ENCODE measurements around the gene TLL1. TPM values are rescaled to one million over a fixed set of nuclear protein-coding genes. Genes with fewer than 3 reads are reported as not detected.
A peak's percentile ranks its signal among the peaks of the same experiment; 100 is the strongest.

Gene TLL1
- total and polyA plus RNA-seq, 8 donors = 1.4 to 7.7 (median 3.9) TPM

DNA sequence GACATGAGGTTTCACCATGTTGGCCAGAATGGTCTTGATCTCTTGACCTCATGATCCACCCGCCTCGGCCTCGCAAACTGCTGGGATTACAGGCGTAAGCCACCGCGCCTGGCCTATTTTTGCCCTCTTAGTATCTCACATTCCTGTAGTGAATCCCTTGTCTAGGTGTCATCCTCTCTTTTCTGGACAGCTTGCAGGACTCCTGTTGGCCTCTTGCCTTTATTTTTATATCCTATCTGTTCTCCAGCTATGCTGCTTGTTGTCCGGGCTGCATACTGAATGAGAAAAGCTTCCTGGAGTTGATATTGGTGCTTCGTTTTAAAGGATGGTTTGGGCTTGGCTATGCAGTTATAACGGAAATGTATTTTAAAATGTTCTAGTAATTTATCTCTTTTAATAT is 148.6 kb downstream of the TLL1 start:
- TF ChIP-seq, protein P1, sequence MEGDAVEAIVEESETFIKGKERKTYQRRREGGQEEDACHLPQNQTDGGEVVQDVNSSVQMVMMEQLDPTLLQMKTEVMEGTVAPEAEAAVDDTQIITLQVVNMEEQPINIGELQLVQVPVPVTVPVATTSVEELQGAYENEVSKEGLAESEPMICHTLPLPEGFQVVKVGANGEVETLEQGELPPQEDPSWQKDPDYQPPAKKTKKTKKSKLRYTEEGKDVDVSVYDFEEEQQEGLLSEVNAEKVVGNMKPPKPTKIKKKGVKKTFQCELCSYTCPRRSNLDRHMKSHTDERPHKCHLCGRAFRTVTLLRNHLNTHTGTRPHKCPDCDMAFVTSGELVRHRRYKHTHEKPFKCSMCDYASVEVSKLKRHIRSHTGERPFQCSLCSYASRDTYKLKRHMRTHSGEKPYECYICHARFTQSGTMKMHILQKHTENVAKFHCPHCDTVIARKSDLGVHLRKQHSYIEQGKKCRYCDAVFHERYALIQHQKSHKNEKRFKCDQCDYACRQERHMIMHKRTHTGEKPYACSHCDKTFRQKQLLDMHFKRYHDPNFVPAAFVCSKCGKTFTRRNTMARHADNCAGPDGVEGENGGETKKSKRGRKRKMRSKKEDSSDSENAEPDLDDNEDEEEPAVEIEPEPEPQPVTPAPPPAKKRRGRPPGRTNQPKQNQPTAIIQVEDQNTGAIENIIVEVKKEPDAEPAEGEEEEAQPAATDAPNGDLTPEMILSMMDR (IDR thresholded peaks at IDR 0.05) = no peak
- H3K36me3 ChIP-seq = no peaks in the 10 kb centered on the region
- H3K4me3 ChIP-seq = no peak overlapping the region
- H3K4me1 ChIP-seq = no peaks in the 10 kb centered on the region
- ATAC-seq (no peak), DNase-seq (peak in 1 of 4 donors; percentile 25)
- peaks cover 0 to 3% of the 10 kb centered on the region in 2 donors for H3K9me3 ChIP-seq
- no peak overlapping the region for H3K27ac ChIP-seq
- intact Hi-C loops (cut with DNase I) = no loop called here
- H3K27me3 ChIP-seq = no peaks in the 10 kb centered on the region

DNA sequence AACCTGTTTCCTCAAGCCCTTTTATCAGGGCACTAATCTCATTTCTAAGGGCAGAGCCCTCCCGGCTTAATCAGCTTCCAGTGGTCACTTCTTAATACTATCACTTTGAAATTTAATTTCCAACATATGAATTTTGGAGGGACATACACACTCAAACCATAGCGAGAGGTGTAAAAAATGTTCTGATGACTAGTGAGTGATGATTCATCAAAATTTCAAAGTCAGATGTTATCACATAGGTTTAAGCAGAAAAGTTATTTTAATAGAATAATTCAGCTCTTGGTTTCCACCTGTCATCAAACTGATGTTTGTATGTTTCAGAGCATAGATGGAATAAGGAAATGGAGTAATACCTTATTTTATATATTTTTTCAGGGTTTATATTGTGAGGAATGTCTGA is 161.9 kb downstream of the TLL1 start:
- no peaks in the 10 kb centered on the region for H3K27me3 ChIP-seq
- H3K27ac ChIP-seq = no peak overlapping the region
- no peaks in the 10 kb centered on the region for H3K9me3 ChIP-seq
- DNase-seq (no peak), ATAC-seq (no peak)
- H3K4me3 ChIP-seq = no peak overlapping the region
- H3K36me3 ChIP-seq = no peaks in the 10 kb centered on the region
- intact Hi-C loops (cut with DNase I) = no loop called here
- no peaks in the 10 kb centered on the region for H3K4me1 ChIP-seq
- TF ChIP-seq, protein P1 (IDR thresholded peaks at IDR 0.05) = no peak

DNA sequence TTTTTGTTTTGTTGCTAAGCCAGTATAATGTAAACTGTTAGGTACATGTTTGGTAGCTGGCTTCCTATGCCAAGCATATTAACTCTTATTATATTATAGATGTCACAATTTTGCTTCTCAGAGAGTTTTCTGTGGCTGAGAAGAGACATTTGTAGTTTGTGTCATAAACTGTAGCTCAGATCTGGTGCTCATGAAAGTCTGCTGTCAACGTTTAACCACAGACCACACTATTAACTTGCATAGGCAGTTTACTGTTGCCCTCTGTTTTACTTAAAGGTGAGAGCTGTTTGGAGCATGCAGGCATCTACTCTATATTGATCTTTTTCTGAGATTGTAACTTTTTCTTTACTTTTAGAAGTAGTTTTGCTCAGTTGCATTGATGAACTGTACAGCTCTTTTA is 166.8 kb downstream of the TLL1 start:
- H3K4me1 ChIP-seq = no peaks in the 10 kb centered on the region
- no peaks in the 10 kb centered on the region for H3K36me3 ChIP-seq
- DNase-seq = no peak
- no peak overlapping the region for H3K27ac ChIP-seq
- H3K27me3 ChIP-seq = no peaks in the 10 kb centered on the region
- no peaks in the 10 kb centered on the region for H3K9me3 ChIP-seq
- H3K4me3 ChIP-seq = no peak overlapping the region
- ATAC-seq = no peak
- intact Hi-C loops (cut with DNase I) = no loop called here
- TF ChIP-seq, protein P1 (IDR thresholded peaks at IDR 0.05) = no peak

DNA sequence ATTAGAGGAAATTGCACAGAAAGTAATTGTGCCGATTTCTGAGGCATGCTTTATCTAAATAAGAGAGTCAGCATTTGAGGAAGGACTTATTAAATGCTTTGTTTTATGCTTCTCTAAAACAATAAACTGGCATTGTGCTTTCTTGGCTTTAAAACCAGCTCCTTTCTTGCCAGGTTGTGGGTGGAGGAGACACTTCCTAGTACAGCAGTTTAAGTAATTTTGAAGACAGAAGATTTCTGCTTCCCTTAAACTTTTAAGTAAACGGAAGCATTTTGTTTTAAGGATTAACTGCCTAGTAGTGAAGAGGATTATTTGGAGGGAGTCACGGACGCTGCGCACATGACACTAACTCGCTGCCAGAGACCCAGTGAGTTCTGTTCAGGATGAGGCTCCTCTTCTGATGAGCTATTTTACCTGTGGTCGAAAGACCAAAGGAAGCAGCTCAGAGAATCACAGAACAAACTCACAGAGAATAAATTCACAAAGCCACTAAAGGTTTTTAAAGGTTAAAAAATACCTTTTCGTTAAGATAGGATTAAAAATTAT is 169.5 kb downstream of the TLL1 start:
- H3K27ac ChIP-seq = no peak overlapping the region
- no peaks in the 10 kb centered on the region for H3K4me1 ChIP-seq
- no peak overlapping the region for H3K4me3 ChIP-seq
- DNase-seq (no peak), ATAC-seq (no peak)
- no peaks in the 10 kb centered on the region for H3K9me3 ChIP-seq
- no peaks in the 10 kb centered on the region for H3K27me3 ChIP-seq
- H3K36me3 ChIP-seq = no peaks in the 10 kb centered on the region
- TF ChIP-seq, protein P1 (IDR thresholded peaks at IDR 0.05) = no peak
- intact Hi-C loops (cut with DNase I) = no loop called here

DNA sequence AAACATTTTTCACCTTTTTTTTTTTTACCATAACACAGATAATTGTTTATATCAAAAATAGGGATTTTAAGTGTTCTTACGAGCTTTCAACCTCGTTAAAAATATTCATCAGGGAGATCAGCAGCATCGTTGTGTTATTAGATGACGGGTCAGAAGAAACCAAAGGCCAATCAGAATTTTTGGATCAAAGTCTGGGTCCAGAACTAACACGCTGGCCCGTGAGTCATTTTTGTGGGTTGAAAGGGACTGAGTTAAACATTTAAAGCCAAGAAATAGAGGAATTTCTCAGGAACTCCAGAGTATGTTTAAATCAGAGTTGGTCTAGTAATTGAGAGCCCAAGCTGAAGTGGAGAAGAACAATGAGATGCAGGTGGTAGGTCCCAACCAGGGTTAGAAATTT is 170.8 kb downstream of the TLL1 start:
- DNase-seq = no peak
- TF ChIP-seq, protein P1 (IDR thresholded peaks at IDR 0.05) = no peak
- no peaks in the 10 kb centered on the region for H3K9me3 ChIP-seq

More for the DNA sequence above, 170.8 kb downstream of the TLL1 start:
- intact Hi-C loops (cut with DNase I) = no loop called here
- no peak overlapping the region for H3K27ac ChIP-seq
- H3K4me3 ChIP-seq = no peak overlapping the region
- H3K4me1 ChIP-seq = no peaks in the 10 kb centered on the region
- no peaks in the 10 kb centered on the region for H3K36me3 ChIP-seq
- no peak for ATAC-seq
- no peaks in the 10 kb centered on the region for H3K27me3 ChIP-seq

All from left lung (tissue), 10 donors.